ENCODE measurements around the gene NFATC1. TPM values are rescaled to one million over a fixed set of nuclear protein-coding genes. Genes with fewer than 3 reads are reported as not detected.

Gene NFATC1
- total RNA-seq, 1 experiment from 2014 or later = 1.8 TPM

DNA sequence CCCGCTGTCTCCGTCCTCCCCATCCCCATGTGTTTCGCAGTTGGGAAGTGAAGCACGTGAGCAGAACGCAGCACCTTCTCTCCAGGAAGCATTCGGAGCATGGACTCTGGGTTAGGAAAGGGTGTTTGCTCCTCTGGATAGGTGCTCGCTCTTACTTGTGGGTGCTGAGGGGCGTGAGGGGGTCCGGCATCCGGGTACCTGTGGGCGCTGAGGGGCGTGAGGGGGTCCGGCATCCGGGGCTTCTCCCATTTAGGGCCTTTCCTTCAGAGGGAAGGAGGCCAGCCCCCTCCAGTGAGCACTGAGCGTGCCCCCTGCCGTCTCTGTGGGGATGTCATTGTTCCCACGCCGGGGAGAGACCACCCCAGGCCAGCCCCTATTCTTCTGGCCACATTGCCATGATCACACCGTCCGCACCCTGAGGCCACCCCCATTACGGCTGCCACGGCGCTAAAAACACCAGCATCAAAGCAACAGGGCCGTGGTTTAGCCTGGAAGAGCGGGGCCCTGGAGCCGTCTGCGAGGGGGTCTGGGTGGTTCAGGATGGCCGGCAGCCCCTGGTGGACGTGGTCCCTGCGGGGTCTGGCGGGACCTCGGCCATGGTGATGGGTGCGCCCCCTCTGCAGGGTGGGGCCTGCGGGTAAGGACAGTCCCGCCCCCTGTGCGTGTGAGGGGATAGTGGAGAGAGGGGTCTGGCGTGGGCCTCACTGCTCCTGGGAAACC lies 41.0 kb downstream of the NFATC1 start:
- DNase-seq (ENCODE audit: extremely low read depth, low read depth) = no peak

DNA sequence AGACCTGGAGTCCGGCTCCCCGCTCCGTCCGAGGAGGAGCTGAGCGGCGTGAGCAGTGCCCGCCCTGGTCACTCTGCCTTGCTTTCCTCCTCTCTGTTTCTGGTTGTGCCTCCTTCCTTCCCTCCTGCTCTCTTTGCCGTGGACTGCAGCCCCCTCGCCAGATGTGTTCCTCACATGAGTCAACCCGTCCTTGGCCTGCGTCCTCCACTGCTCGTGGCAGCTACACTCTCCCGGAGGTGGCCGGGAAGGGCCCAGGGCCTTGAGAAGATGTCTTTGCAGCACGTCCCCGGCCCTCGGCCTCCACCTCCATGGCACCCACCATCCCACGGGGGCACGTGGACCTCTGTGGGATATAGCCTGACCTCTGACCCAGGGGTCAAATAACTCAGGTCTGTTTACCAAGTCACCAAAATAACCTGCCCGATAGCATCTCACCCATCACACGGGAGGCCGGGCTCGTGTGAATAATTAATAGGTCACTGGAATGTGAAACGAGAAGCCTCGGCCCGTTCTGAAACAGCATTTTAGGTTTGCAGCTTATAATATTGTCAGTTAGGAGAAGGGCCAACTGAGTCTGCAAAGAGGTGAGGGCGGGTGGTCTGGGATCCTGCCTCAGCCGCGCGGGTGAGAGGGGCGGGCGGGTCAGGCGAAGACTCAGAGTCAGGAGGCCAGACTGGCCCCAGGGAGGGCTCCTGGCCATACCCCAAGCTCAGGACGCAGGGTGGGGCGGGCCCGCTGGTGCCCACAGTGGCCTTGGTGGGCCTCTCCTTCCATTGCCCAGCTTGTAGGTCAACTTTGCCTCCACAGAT lies 42.6 kb downstream of the NFATC1 start:
- no peak for DNase-seq (ENCODE audit: extremely low read depth, low read depth)

DNA sequence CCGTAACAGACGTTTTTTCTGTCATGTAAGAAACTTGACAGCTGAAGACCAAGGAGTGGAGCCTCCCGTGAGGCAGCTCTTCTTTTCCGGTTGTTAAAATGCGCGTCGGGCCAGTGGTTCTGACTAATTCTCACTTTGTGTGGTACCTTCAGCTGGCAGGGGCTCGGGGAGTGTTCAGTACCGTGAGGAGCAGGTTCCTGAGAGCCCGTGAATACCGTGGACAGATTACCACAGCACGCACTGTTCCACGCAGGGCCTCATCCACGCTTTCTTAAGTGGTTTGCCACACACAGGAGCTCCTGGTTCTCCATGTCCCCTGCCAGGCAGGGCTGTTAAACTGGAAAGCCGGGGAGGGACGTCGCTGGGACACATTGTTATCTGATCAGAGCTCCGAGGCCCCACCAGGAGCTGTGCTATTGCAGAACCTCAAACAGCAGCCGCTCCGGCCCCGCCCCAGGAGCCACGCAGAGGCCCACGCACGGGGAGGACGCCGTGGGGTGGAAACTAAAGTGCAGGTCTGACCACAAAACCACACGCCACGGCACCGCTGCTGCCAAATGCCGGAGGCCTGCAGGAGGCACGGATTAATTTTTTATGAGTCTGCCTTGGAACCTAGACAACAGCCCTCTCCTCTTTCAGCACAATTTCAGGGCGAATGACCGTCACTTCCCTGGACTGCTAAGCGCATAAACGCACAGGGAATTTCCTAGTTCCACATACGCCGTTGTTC lies 43.3 kb downstream of the NFATC1 start:
- DNase-seq (ENCODE audit: extremely low read depth, low read depth) = no peak

DNA sequence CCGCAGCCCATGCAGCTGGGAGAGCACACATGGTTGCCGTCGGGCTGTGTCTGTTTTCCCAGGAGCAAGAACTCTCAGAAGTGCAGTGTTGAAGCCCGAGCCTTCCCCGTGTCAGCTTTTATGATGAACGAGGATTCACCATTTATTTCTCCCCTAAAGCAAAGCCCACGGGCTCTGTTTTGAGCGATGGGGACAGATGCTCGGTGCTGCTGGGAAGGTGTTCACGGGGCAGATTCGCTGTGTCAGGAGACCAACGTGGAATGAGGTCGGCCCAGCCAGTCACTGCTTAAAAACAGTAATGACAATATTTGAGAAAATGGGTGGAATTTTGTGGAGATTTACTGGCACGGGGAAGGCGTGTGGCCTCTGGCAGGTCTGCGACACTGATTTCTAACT lies 43.9 kb downstream of the NFATC1 start:
- no peak for DNase-seq (ENCODE audit: extremely low read depth, low read depth)

DNA sequence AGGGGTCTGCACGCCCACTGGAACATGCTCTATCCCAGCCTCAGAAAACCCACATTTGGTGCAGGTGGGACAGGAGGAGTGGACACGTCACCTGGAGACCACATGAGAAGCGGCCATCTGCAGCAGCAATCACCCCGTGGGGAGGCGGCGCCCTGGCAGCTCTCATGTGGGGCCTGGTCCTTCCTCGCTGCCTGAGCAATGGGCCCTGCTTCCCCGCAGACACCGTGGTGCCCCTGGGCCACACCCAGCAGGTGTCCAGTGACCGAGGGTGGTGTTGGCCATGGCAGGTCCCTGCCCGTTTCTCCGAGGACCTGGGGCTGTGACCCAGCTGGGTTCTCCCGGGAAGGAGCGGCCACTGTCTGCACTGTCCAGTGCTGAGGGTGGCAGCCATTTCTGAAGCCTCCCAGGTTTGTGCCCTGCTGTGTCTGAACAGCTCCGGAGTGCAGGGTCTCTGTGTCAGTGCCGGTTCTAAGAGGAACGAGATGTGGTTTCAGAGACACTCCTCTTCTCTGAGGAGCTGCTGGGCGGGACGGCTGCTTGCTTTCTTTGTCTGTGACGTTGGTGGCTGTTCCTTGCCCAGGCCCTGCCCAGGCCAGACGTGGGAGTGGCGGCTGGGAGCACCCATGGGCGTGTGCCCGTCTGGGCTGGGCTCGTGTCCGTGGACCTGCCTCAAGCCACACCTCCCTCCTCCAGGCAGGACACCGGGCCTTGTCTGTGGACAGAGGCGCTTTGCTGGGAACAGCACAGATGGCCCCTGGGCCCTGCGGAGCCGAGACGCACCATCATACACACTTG lies 44.8 kb downstream of the NFATC1 start:
- DNase-seq (ENCODE audit: extremely low read depth, low read depth) = no peak

DNA sequence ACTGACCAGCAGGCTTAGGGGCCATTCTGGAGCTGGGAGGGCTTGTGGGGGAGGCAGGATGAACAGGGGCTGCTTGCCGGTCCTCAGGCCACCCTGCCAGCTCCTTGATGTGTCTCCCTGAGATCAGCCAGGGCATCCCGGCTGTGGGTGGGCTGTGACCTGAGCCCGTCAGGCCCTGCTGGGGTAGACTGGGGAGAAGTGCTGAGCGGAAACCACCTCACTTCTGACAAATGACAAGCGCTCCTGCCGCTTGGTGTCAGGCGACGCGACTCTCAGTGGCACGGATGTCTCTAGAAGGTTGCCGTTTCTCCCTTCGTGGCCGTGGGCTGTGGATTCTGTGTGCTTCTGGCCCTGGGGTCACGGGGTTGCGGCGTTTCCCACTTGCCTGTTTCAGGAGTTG lies 45.7 kb downstream of the NFATC1 start:
- no peak for DNase-seq (ENCODE audit: extremely low read depth, low read depth)

DNA sequence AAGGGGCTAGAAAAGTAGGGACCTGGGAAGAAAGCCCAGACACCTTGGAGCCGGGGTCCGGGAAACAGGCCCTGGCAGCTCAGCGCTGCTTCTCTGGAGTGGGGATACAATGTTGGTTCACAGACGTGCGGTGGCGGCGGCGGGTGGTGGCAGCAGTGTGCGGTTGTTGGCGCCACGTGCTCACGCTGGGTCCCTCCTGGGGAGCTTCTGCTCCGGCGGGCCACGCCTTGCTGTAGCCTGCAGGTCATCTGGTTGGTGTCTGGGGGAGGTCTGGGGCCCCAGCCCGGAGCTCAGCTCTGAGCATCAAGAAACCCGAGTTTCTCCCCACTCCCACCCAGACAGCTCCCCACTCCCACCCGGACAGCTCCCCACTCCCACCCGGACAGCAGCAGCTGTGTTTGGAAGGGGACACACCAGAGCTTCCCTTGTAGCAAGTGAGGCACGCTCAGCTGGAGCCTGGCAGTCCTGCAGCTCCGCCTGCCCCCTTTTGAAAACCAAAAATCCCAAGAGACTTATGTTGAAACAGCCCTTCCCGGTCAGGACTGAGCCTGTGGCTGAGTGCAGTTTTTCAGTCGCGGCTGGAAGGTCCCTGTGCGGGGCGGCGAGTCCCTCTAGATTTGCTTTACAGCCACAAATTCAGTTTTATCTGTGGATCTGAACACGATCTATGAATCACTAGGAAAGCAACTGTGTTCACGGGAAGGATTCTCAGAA lies 46.9 kb downstream of the NFATC1 start:
- DNase-seq (ENCODE audit: extremely low read depth, low read depth) = no peak

DNA sequence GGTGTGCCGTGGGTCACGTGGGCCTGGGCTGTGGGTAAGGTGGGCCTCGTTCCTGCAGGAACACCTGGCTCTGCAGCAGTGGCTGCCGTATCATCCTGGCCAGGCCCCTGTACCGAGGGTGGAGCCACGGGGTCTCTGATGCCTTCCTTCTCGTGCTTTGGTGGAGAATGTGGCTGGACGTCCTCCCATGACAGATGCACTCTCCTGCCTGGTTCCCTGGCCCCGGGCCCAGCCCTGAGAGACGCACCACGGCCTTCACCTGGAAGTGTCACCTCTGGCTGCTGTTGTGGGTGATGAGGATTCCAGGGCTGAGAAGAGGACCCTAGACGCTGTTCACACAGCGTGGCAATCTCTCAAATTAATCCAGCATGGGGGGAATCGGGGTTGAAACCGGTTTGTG lies 49.5 kb downstream of the NFATC1 start:
- no peak for DNase-seq (ENCODE audit: extremely low read depth, low read depth)

DNA sequence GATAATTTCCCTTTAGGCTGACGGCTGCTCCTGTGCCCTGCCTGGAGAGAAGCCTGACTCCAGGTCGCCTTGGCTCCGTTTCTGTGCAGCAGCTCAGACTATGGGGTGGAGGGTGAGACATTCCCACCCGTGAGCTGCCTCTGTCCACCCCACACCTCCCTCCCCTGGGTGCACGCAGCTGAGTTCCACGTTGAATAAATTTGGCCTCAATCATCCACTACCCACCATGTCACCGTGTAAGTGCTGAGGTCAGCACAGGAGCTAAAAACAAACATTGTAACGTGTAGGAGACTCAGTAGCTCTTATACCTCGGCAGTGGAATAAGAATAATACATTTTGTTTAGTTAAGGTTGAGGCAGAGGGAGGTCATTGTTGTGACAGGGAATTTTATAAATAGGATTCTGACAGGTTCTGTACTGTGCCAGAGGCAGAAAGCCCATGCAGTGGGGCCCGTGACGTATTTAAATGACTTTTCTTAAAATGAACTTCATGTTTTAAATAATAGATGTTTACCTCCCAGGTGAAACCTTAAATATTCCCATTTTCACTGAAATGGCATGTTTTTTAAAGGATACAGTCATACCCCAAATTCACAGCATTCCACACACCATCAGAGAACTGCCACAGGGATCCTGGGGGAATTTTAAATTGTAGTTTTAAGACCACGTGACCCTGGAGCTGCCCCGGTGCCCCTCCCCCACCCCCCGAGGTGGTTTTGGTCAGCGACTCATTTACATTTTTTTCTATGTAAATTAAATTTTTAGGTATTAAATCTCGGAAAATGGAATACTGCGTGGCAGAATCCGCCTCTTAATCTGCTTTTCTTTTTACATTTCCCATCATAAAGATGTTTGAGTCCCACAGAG lies 50.2 kb downstream of the NFATC1 start:
- DNase-seq (ENCODE audit: extremely low read depth, low read depth) = no peak

DNA sequence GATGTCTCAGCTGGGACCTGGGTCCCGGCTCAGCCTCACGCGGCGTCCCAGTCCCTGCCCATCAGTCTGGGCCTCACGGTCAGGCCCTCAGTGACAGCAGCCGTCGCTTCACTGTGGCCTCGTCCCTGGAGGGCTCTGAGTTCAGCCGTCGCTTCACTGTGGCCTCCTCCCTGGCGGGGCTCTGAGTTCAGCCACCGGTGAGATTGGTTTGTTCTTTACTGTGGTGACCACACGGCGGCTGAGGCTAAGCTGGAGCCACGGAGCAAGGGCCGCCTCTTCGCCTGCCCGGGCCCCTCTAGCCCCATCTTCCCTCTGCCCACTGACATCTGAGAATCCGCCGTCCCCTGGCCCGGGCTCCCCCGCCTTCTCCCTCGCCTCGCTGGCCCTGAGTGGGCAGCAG lies 51.2 kb downstream of the NFATC1 start:
- no peak for DNase-seq (ENCODE audit: extremely low read depth, low read depth)

DNA sequence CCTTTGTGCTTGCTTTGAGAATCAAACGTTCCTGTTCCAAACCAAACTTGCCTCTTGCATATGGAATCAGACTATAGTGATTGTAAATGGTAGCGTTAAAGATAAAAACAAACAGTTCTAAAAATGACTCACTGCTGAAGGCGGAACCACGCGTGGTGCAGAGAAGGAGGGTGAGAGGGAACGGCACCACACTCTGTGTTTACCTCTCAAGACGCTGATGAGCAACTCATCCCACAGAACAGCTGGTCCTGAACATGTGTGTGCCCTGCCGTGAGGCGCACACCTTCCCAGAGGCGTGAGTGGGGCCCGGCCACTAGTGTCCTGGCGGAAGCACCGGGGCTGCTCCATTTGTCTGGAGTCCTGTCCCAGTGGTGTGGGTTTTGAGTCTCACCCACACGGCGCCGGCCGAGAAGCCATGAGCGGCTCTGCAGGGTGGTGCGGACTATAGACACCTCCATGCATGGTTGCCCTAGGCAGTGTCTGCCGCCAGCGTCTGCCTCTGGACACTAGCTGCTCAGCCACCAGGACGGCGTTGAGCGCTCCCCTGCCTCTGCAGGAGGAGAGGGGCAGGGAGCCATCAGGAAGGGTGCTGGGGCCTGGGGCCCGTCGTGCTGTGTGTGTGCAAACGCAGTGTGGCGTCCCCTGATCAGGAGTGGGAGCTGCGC lies 52.1 kb downstream of the NFATC1 start:
- DNase-seq (ENCODE audit: extremely low read depth, low read depth) = no peak

DNA sequence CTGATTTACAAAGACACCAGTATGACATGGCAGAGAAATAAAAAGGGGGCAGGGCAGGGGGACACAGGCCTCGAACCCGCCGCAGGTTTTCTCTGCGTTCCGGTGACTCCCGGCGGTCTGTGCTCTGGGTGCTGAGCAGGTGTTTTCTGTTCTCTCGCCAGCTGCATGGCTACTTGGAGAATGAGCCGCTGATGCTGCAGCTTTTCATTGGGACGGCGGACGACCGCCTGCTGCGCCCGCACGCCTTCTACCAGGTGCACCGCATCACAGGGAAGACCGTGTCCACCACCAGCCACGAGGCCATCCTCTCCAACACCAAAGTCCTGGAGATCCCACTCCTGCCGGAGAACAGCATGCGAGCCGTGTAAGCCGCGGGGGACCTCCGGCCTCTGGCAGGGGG lies 52.9 kb downstream of the NFATC1 start:
- no peak for DNase-seq (ENCODE audit: extremely low read depth, low read depth)

DNA sequence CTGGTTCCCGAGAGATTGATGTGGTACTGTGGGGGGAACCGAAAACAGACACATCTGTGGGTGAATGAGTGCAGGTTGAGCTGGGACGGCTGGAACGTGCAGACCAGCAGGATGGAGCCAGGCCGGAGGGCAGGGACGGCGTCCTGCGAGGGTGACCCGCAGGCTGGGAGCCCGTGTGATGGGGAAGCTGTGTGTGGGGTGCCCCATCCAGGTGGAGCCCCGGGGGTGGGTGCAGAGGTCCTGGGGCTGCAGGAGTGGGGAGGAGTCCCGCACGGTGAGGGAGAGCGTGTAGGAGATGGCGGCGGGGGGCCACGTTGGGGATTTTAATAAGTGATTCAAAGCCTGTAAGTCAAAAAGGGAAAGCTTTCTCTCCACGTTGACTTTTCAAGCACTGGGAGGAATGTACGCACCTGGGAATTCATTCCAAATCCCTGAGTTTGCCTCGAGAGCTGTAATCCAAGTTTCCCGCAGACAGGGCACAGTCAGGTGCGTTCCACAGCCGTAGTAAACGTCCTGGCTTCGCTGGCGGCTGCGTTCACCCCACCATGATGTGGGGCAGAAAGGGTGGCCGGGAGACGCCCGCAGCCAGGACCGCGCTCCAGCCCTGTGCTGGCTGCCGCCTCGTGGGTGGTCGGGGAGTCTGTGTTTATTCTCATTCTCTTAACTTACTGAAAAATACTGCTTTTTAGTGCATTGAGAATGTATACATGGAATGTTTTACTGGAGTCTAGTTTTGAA lies 54.0 kb downstream of the NFATC1 start:
- DNase-seq (ENCODE audit: extremely low read depth, low read depth) = no peak

DNA sequence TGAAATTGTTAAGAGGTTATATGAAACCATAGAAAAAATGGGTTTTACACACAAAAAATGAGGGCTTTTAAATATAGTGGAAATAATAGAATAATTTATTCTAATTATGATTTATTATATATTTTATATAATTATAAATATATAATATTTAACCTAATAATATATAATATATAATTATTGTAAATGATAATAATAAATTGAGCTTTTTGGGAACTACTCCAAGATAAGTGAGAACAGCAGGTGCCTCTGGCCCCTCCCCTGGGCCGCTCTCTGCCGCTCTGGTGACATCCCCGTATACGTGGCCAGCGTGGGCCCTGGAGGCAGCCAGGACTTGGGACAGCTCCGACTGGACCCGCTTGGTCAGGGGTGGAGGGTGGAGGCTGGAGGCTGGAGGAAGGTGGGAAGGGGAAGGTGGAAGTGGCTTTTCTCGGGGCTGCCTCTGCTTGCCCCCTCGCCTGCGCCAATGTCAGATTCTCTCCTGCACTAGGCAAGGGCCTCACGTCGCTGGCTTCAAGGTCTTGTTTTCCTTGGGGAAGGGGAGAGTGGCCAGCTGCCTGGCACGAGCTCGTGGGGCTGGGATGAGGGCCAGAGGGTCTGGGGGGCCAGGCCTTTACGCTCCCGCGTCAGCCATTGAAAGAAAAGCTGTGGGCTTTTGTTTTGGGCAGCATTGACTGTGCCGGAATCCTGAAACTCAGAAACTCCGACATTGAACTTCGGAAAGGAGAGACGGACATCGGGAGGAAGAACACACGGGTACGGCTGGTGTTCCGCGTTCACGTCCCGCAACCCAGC lies 54.8 kb downstream of the NFATC1 start:
- no peak for DNase-seq (ENCODE audit: extremely low read depth, low read depth)

DNA sequence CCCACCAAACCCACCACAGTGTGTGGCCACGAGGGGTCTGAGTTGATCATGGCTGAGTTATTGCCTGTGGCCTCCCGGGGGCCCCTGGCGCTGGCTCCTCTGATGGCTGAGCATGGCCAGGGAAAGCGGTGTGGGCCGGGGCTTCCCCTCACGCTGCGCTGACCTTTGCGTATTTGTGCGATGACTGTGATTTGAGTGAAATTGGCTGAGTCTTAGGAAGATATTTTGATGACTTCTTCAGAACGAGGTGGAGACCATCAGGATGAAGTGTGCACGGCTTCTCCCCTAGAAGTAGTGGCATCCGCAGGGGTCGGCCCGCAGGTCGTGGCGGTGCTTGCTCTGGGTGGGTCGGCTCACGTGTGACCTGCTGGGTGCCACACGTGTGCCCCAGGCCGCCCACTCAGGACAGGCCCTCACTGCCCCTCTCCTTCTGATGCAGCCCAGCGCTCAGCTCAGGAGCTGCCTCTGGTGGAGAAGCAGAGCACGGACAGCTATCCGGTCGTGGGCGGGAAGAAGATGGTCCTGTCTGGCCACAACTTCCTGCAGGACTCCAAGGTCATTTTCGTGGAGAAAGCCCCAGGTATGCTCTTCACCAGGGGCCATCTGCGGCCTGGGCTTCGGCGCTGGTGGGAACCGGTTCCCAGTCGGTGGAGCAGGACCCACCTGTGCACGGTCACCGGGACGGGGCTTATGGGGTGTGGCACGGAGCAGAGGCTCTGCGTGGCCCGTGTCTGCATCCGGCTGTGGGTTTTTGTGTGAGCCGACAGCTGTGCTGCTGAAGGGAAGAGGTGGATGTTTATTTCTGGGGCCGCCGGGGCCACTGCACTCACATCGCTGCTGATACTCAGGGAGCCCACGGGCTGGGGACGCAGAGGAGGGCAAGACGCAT lies 55.8 kb downstream of the NFATC1 start:
- no peak for DNase-seq (ENCODE audit: extremely low read depth, low read depth)
